GM12872 (cell line): ENCODE measurements around the gene MTG1.

ENCODE experiments used
- CTCF ChIP-seq: IDR thresholded peaks from 3 replicates; pipeline ENCODE4 v1.5.1; 2011; ENCODE audit warnings: low read depth, mild to moderate bottlenecking, low read length, moderate library complexity; ENCODE audit not compliant: insufficient read depth

The MTG1 gene

GRCh38 chr10:133442191-133442966 is 48.4 kb downstream of the MTG1 start:
- TF ChIP-seq CTCF = no peak

GRCh38 chr10:133442967-133443924 is 49.3 kb downstream of the MTG1 start:
- TF ChIP-seq CTCF = no peak

GRCh38 chr10:133444342-133445267 is 50.6 kb downstream of the MTG1 start:
- TF ChIP-seq CTCF = no peak

- no peak for TF ChIP-seq CTCF
Observed at GRCh38 chr10:133445268-133445732, 51.3 kb downstream of the MTG1 start.

GRCh38 chr10:133445751-133446708 is 52.1 kb downstream of the MTG1 start:
- no peak for TF ChIP-seq CTCF

- no peak for TF ChIP-seq CTCF
Observed at GRCh38 chr10:133446979-133447378, 53.0 kb downstream of the MTG1 start.
